Measurements from ENCODE around the gene CALHM5. TPM values are rescaled to one million over a fixed set of nuclear protein-coding genes. Genes with fewer than 3 reads are reported as not detected.

Gene CALHM5
- total RNA-seq, 1 donor from 2014 or later: 1.9 TPM

DNA sequence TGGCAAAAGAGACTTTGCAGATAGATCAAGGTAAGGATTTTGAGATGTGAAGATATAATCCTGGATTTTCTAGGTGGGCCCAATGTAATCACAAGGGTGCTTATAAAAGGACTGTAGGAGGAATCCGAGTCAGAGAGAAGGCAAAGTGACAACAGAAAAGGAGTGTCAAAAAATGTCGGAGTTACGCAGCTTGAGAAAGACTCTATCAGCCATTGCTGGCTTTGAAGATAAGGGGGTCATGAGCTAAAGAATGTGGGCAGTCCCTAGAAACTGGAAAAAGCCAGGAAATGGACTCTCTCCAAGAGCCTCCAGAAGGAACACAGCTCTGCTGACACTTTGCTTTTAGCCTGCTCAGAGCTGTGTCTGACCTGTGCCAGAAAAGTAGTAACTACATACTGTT lies 51.2 kb downstream of the CALHM5 start:
- intact Hi-C loops (cut with DNase I): no loop called here

DNA sequence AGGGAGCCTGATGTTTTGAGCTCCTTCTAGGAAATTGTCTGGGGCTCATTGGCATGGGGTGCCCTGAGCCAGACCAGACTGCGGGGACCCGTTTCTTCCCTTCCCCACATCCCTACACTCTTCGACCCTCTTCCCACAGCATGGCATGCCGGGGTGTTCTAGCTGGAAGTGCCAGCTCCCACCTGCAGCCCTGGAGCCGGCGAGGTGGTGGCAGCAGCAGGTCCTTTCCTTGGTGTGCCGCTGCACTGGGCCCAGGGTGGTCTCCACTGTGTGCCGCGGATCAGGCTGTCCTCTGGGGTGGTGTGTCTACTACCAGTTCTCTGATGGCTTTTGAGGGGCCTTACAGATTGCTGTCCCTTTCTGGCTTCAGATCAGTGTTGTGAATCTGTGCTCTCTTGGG lies 52.4 kb downstream of the CALHM5 start:
- Histone ChIP-seq H3K4me3 (no peak overlapping the region), H3K27me3 (no peaks in the 10 kb centered on the region), H3K9me3 (no peaks in the 10 kb centered on the region), H3K36me3 (no peaks in the 10 kb centered on the region), H3K4me1 (no peaks in the 10 kb centered on the region), H3K27ac (no peak overlapping the region)
- no peak for ATAC-seq
- DNase-seq: no peak
- TF ChIP-seq, protein P1, sequence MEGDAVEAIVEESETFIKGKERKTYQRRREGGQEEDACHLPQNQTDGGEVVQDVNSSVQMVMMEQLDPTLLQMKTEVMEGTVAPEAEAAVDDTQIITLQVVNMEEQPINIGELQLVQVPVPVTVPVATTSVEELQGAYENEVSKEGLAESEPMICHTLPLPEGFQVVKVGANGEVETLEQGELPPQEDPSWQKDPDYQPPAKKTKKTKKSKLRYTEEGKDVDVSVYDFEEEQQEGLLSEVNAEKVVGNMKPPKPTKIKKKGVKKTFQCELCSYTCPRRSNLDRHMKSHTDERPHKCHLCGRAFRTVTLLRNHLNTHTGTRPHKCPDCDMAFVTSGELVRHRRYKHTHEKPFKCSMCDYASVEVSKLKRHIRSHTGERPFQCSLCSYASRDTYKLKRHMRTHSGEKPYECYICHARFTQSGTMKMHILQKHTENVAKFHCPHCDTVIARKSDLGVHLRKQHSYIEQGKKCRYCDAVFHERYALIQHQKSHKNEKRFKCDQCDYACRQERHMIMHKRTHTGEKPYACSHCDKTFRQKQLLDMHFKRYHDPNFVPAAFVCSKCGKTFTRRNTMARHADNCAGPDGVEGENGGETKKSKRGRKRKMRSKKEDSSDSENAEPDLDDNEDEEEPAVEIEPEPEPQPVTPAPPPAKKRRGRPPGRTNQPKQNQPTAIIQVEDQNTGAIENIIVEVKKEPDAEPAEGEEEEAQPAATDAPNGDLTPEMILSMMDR (IDR thresholded peaks at IDR 0.05): no peak
- intact Hi-C loops (cut with DNase I): no loop called here

More for the DNA sequence above, 51.2 kb downstream of the CALHM5 start:
- Histone ChIP-seq H3K36me3 (no peaks in the 10 kb centered on the region), H3K4me3 (no peak overlapping the region), H3K9me3 (no peaks in the 10 kb centered on the region), H3K27me3 (no peaks in the 10 kb centered on the region), H3K4me1 (no peaks in the 10 kb centered on the region), H3K27ac (peak overlapping the region; percentile 38)
- DNase-seq (no peak), ATAC-seq (peak; percentile 18)
- TF ChIP-seq, protein P1 (IDR thresholded peaks at IDR 0.05): no peak

DNA sequence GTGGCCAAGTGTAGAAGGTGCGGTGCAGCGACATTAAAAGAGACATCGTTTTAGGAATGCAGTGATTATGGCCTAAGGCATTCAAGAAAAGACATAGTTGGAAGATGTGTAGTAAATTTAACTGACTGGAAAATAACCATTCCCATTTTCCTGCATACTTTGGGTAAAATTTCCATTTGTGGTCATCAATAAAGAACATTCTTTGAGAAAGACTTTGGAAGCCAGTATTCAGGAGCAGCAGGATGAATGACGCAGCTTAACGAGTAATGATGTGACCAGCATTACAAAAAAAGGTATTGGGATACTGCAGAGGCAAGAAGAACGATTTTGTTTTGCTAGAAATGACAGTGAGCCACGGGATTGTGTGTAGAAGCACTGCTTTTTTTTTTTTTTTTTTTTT lies 52.9 kb downstream of the CALHM5 start:
- Histone ChIP-seq H3K36me3 (no peaks in the 10 kb centered on the region), H3K4me3 (no peak overlapping the region), H3K27me3 (no peaks in the 10 kb centered on the region), H3K4me1 (no peaks in the 10 kb centered on the region), H3K9me3 (no peaks in the 10 kb centered on the region), H3K27ac (no peak overlapping the region)
- intact Hi-C loops (cut with DNase I): no loop called here
- ATAC-seq: no peak
- no peak for DNase-seq
- TF ChIP-seq, protein P1 (IDR thresholded peaks at IDR 0.05): no peak

DNA sequence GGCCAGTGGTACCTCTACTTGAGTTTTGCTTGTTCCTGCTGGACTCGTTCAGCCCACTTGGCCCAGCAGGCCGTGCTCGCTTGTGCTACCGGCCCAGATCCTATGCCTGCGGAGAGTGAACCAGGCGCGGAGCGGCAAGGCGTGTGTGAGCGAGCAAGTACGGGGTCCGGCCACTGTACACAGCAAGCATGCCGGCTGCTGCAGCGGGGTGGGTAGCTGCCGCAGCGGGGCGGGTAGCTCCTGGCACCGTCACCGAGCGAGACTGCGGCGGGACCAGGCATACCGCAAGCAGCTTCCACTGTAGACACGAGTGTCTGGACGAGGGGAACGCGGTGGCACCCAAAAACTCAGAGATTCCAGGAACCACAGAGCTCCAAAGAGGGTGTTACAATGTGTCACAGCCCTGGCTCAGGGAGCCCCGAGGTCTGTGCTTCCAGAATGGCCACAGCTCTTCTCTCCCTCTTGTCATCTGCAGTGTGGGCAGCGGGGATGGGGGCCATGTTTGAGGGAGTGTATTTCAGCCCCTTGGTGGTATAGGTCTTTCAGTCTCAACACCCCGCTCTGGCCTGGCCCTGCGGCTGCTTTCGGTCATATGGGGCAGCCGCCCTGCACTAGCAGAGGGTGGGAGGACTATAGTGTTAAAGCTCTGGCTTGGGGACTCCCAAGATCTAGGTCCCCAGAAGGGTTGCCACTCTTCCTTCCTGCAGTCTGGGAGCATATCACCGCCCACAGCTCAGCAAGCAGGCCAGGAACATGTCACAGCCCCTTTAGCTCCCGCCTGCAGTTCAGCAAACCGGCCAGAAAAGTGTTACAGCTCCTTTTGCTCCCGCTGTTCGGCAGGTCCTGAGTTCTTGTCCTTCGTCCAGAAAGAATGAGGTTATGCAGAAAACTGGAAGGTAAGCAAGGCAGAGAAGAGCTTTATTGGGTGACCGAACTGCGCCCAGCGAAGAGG lies 53.8 kb downstream of the CALHM5 start:
- intact Hi-C loops (cut with DNase I): no loop called here
- peak overlapping the region; percentile 36 for H3K4me3 ChIP-seq
- ATAC-seq: peak; percentile 56
- no peak overlapping the region for H3K27ac ChIP-seq
- TF ChIP-seq, protein P1 (IDR thresholded peaks at IDR 0.05): no peak
- peak; percentile 67 for DNase-seq
- H3K27me3 ChIP-seq: no peaks in the 10 kb centered on the region
- H3K9me3 ChIP-seq: no peaks in the 10 kb centered on the region
- no peaks in the 10 kb centered on the region for H3K36me3 ChIP-seq
- peaks cover 6% of the 10 kb centered on the region for H3K4me1 ChIP-seq

DNA sequence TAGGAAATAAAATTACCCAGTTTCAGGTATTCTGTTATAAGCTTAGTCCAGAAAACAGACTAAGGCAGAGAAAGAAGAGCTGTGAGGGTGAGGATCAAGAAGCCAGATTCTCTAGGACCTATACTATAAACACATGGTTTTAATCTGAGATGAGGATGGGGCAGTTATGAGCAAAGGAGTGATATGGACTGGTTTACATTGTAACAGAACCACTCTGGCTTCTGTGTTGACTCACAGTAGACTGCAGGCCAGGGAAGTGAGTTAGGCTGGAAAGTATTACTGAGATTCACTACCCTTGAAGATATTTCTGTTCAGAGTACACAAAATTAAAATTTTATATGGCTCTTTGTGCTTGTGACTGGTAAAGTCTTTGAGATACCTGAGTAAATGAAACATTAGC lies 56.7 kb downstream of the CALHM5 start:
- peaks cover 16% of the 10 kb centered on the region for H3K4me1 ChIP-seq
- no peaks in the 10 kb centered on the region for H3K9me3 ChIP-seq
- H3K36me3 ChIP-seq: no peaks in the 10 kb centered on the region
- H3K27ac ChIP-seq: no peak overlapping the region
- no peak overlapping the region for H3K4me3 ChIP-seq
- intact Hi-C loops (cut with DNase I): no loop called here
- DNase-seq: no peak
- ATAC-seq: no peak
- TF ChIP-seq, protein P1 (IDR thresholded peaks at IDR 0.05): no peak
- no peaks in the 10 kb centered on the region for H3K27me3 ChIP-seq

Data from upper lobe of right lung (tissue), 1 donor.